Measurements from ENCODE around the gene DPF3.
A peak's percentile ranks its signal among the peaks of the same experiment; 100 is the strongest.

DPF3 gene

DNA sequence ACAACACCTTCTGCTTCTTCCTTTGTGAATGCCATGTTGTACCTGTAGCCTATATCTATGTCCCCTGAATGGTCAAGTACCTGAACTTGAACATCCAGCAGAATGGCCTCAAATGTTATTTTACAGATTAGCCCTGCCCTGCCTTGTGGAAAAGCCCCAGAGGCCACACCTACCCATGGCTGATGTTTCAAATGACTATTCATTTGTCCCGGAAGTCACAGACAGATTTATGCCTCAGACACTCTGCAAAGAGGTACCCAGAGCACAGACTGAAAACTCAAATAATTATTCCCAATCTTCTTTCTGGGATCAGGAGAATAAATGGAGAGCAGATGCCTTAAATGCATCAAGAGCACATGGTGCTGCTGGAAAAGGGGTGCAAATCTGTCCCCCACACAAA is 13.0 kb upstream of the DPF3 start:
- H3K4me3 ChIP-seq (ENCODE audit: control insufficient read depth, low read depth, low read length) = no peak overlapping the region
- TF ChIP-seq, protein P1, sequence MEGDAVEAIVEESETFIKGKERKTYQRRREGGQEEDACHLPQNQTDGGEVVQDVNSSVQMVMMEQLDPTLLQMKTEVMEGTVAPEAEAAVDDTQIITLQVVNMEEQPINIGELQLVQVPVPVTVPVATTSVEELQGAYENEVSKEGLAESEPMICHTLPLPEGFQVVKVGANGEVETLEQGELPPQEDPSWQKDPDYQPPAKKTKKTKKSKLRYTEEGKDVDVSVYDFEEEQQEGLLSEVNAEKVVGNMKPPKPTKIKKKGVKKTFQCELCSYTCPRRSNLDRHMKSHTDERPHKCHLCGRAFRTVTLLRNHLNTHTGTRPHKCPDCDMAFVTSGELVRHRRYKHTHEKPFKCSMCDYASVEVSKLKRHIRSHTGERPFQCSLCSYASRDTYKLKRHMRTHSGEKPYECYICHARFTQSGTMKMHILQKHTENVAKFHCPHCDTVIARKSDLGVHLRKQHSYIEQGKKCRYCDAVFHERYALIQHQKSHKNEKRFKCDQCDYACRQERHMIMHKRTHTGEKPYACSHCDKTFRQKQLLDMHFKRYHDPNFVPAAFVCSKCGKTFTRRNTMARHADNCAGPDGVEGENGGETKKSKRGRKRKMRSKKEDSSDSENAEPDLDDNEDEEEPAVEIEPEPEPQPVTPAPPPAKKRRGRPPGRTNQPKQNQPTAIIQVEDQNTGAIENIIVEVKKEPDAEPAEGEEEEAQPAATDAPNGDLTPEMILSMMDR (IDR thresholded peaks at IDR 0.05; ENCODE audit: control insufficient read depth, insufficient read depth, low read depth, low read length, missing control alignments) = no peak
- no peak for DNase-seq (ENCODE audit: low read depth)

DNA sequence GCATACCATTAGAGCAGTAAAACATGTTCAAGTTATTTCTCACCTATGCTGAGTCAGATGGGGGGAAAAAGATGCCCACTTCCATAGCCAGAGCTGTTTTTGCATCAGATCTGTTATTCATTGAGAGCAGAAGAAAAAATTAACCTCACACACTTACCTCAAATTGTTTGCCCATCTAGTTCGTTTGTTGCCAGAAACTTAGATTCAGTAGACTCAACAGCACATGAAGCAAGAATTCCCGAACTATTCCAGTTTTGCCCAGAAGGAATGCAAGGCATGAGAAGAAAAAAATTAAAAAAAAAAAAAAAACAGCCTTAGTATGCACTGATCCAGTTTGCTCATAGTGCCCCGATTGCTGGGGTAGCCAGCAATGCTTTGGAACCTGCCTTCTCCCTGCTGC is 12.4 kb upstream of the DPF3 start:
- no peak overlapping the region for H3K4me3 ChIP-seq (ENCODE audit: control insufficient read depth, low read depth, low read length)
- TF ChIP-seq, protein P1 (IDR thresholded peaks at IDR 0.05; ENCODE audit: control insufficient read depth, insufficient read depth, low read depth, low read length, missing control alignments) = no peak
- DNase-seq (ENCODE audit: low read depth) = peak; percentile 84

DNA sequence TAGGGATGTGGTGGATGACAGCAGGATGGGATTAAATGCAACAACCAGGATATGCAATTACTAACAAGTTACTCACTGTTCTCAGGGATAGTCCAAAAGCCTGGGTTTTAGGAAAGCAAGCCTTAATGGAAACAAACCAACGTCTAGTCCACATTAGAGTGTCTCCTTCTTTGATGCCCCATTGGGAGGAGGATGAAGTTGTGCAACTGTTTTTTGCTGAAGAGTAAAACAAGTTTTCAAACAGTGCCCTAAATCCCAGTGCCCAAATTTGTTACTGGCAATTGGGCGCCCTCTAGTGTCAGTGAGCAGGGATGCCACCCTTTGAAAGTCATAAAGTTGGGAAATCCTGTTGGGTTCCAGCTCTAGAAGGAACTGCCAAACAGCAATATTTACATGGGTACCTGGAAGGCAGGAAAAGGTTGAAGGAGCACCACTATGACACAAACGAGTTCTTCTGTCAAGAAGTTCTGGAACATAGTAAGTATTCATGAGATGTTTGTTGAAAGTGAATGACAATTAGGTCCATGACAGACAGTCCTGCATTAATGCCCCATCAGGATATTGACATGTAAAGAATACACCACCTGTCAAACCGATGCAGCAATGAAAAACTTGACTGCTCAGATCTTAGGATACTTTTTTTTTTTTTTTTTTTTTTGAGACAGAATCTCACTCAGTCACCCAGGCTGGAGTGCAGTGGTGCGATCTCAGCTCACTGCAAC is 11.1 kb upstream of the DPF3 start:
- peak; percentile 68 for DNase-seq (ENCODE audit: low read depth)
- no peak overlapping the region for H3K4me3 ChIP-seq (ENCODE audit: control insufficient read depth, low read depth, low read length)
- TF ChIP-seq, protein P1 (IDR thresholded peaks at IDR 0.05; ENCODE audit: control insufficient read depth, insufficient read depth, low read depth, low read length, missing control alignments) = peak; percentile 87

DNA sequence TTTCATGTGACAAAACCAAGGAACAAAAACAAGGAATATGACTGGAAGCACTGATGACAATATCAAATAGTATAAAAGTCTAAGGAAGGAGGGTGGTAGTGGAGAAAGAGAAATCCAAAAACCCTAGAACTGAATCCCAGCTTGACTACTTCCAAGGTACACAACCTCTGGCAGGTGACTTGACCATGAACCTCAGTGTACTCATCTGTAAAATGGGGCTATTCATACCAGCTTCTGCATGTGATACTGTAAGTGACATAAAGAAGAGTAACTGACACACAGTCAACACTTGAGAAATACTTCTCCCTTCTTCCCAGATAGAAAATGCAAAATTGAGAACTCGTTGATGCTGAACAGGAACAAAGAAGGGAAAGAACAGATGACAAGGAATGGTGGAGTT is 10.3 kb upstream of the DPF3 start:
- DNase-seq (ENCODE audit: low read depth) = no peak
- TF ChIP-seq, protein P1 (IDR thresholded peaks at IDR 0.05; ENCODE audit: control insufficient read depth, insufficient read depth, low read depth, low read length, missing control alignments) = no peak
- no peak overlapping the region for H3K4me3 ChIP-seq (ENCODE audit: control insufficient read depth, low read depth, low read length)

DNA sequence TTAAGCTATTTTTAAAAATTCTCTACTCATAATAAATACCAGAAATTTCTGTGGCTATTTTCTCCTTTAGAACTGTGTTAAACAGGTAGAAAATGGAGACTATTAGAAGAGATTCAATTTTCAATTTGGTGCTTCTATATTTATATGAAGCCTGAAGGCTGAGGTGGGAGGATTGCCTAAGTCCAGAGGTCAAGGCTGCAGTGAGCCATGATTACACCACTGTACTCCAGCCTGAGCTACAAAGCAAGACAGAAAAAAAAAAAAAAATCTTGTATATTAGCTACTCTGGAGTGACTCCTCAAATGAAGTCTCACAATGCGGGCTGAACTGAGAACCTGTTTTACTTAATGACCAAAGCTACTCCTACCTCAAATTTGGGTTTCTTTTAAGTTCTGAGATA is 9.8 kb upstream of the DPF3 start:
- TF ChIP-seq, protein P1 (IDR thresholded peaks at IDR 0.05; ENCODE audit: control insufficient read depth, insufficient read depth, low read depth, low read length, missing control alignments) = no peak
- no peak overlapping the region for H3K4me3 ChIP-seq (ENCODE audit: control insufficient read depth, low read depth, low read length)
- no peak for DNase-seq (ENCODE audit: low read depth)

DNA sequence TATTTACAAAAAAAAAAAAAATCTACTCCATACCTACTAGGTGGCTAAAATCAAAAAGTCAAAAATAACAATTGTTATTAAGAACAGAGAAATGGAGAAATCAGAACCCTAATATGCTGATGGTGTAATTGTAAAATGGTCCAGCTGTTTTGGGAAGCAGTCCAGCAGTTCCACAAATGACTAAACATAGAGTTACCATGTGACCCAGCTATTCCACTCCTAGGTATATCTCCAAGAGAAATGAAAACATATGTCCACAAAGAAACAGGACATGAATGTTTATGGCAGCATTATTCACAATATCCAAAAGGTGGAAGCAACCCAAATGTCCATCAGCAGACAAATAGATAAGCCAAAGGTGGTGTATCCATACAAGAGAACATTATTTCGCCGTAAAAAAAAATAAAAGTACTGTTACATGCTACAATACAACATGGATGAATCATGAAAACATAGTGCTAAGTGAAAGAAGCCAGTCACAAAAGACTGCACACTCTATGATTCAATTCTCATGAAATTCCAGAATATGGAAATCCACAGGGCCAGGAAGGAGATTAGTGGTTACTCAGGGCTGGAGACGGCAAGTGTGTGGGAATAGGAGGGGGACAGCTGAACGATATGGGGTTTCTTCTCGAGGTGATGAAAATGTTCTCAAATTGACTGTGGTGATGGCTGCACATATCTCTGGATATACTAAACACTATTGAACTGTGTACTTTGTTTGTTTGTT is 9.1 kb upstream of the DPF3 start:
- DNase-seq (ENCODE audit: low read depth) = no peak
- H3K4me3 ChIP-seq (ENCODE audit: control insufficient read depth, low read depth, low read length) = no peak overlapping the region
- TF ChIP-seq, protein P1 (IDR thresholded peaks at IDR 0.05; ENCODE audit: control insufficient read depth, insufficient read depth, low read depth, low read length, missing control alignments) = no peak

All from AG09309 (cell line).